T-helper 17 cell (primary cell): ENCODE results near the gene SH2D4B. TPM values are rescaled to one million over a fixed set of nuclear protein-coding genes. Genes with fewer than 3 reads are reported as not detected.
"Not testable (repeated sequence)": the region's sequence is repeated elsewhere in the genome, so short reads cannot be mapped to it uniquely, and the experiment has no call there.

Experiments
- ATAC-seq: fragments of 150-1000 bp; cut with Tn5 transposase; 2 replicates; pipeline ENCODE4 v1.10.0; 2021; ENCODE audit warnings: mild to moderate bottlenecking, moderate library complexity
- DNase-seq, 3 donors: peaks; one replicate each; pipeline versions ENCODE4 v3.0.0 to v3.0.0-alpha.2; 2020 to 2021
- H3K9me3 ChIP-seq: one replicate; pipeline ENCODE4 v1.7.0; 2013; ENCODE audit warnings: low read length, mild to moderate bottlenecking; ENCODE audit not compliant: control insufficient read depth, poor library complexity, severe bottlenecking
- H3K27ac Mint-ChIP-seq: one replicate; pipeline ENCODE4 v1.8.0; 2022; ENCODE audit warnings: mild to moderate bottlenecking, moderate library complexity, mixed read lengths
- H3K27me3 Mint-ChIP-seq: one replicate; pipeline ENCODE4 v1.8.0; 2022; ENCODE audit warnings: mixed read lengths
- H3K36me3 Mint-ChIP-seq: one replicate; pipeline ENCODE4 v1.8.0; 2022; ENCODE audit warnings: low read depth, mixed read lengths
- H3K4me1 Mint-ChIP-seq: one replicate; pipeline ENCODE4 v1.8.0; 2022; ENCODE audit warnings: mild to moderate bottlenecking, mixed read lengths
- H3K4me3 Mint-ChIP-seq: one replicate; pipeline ENCODE4 v1.8.0; 2022; ENCODE audit warnings: mild to moderate bottlenecking, moderate library complexity, mixed read lengths
- total RNA-seq, 4 donors: library from RNA in 2 of 4; stranded (reverse) in 2 of 4; gene quantifications; one replicate each; pipeline ENCODE4 v1.2.3 and lab custom pipeline; 2022 to 2026

SH2D4B gene
- total RNA-seq, 2 donors from 2014 or later, result 0.18 to 0.30 TPM

- H3K9me3 ChIP-seq, result no peaks in the 10 kb centered on the region
- Mint-ChIP-seq H3K27me3 (no peaks in the 10 kb centered on the region), H3K36me3 (peaks cover 2% of the 10 kb centered on the region), H3K4me1 (peaks cover 44% of the 10 kb centered on the region), H3K27ac (peak overlapping the region; percentile 72), H3K4me3 (no peak overlapping the region)
- DNase-seq, result no peak
- ATAC-seq, result no peak
Measured at GRCh38 chr10:80524190-80524909, 13.4 kb upstream of the SH2D4B start.

GRCh38 chr10:80526218-80526617 lies 11.5 kb upstream of the SH2D4B start:
- Mint-ChIP-seq H3K4me1 (peaks cover 55% of the 10 kb centered on the region), H3K27me3 (no peaks in the 10 kb centered on the region), H3K4me3 (peak overlapping the region; percentile 75), H3K27ac (peak overlapping the region; percentile 92), H3K36me3 (no peaks in the 10 kb centered on the region)
- ATAC-seq (no peak), DNase-seq (no peak)
- H3K9me3 ChIP-seq, result no peaks in the 10 kb centered on the region

- Mint-ChIP-seq H3K36me3 (no peaks in the 10 kb centered on the region), H3K4me3 (peak overlapping the region; percentile 75), H3K27me3 (no peaks in the 10 kb centered on the region), H3K27ac (peak overlapping the region; percentile 92), H3K4me1 (peaks cover 58% of the 10 kb centered on the region)
- DNase-seq (no peak), ATAC-seq (no peak)
- H3K9me3 ChIP-seq, result no peaks in the 10 kb centered on the region
Measured at GRCh38 chr10:80526742-80527141, 11.0 kb upstream of the SH2D4B start.

GRCh38 chr10:80528185-80528700 lies 9.5 kb upstream of the SH2D4B start:
- Mint-ChIP-seq H3K4me3 (peak overlapping the region; percentile 53), H3K36me3 (no peaks in the 10 kb centered on the region), H3K4me1 (peaks cover 60% of the 10 kb centered on the region), H3K27ac (peak overlapping the region; percentile 93), H3K27me3 (no peaks in the 10 kb centered on the region)
- H3K9me3 ChIP-seq, result no peaks in the 10 kb centered on the region
- DNase-seq (no peak), ATAC-seq (no peak)

- H3K9me3 ChIP-seq, result no peaks in the 10 kb centered on the region
- ATAC-seq (no peak), DNase-seq (no peak)
- Mint-ChIP-seq H3K4me1 (peaks cover 58% of the 10 kb centered on the region), H3K36me3 (no peaks in the 10 kb centered on the region), H3K27ac (peak overlapping the region; percentile 93), H3K27me3 (no peaks in the 10 kb centered on the region), H3K4me3 (peak overlapping the region; percentile 73)
Measured at GRCh38 chr10:80528901-80529300, 8.8 kb upstream of the SH2D4B start.

GRCh38 chr10:80529604-80530003 lies 8.1 kb upstream of the SH2D4B start:
- Mint-ChIP-seq H3K27me3 (no peaks in the 10 kb centered on the region), H3K4me3 (peak overlapping the region; percentile 73), H3K4me1 (peaks cover 52% of the 10 kb centered on the region), H3K27ac (peak overlapping the region; percentile 93), H3K36me3 (no peaks in the 10 kb centered on the region)
- ATAC-seq (peak; percentile 85), DNase-seq (peak in 1 of 3 donors; percentile 25)
- H3K9me3 ChIP-seq, result no peaks in the 10 kb centered on the region

- H3K36me3 Mint-ChIP-seq, result no peaks in the 10 kb centered on the region
- peak overlapping the region; percentile 93 for H3K27ac Mint-ChIP-seq
- H3K4me1 Mint-ChIP-seq, result peaks cover 51% of the 10 kb centered on the region
Measured at GRCh38 chr10:80530251-80530650, 7.5 kb upstream of the SH2D4B start.

GRCh38 chr10:80530816-80531215 lies 6.9 kb upstream of the SH2D4B start:
- Mint-ChIP-seq H3K27me3 (no peaks in the 10 kb centered on the region), H3K4me3 (peak overlapping the region; percentile 73), H3K4me1 (peaks cover 49% of the 10 kb centered on the region), H3K27ac (peak overlapping the region; percentile 93), H3K36me3 (no peaks in the 10 kb centered on the region)
- ATAC-seq (no peak), DNase-seq (no peak)
- H3K9me3 ChIP-seq, result no peaks in the 10 kb centered on the region

More at GRCh38 chr10:80530251-80530650, 7.5 kb upstream of the SH2D4B start:
- no peaks in the 10 kb centered on the region for H3K27me3 Mint-ChIP-seq
- H3K4me3 Mint-ChIP-seq, result peak overlapping the region; percentile 5
- no peaks in the 10 kb centered on the region for H3K9me3 ChIP-seq
- ATAC-seq (peak; percentile 70), DNase-seq (peak in 1 of 3 donors; percentile 18)

GRCh38 chr10:80532571-80532970 lies 5.1 kb upstream of the SH2D4B start:
- H3K9me3 ChIP-seq, result no peaks in the 10 kb centered on the region
- no peak overlapping the region for H3K27ac Mint-ChIP-seq
- H3K4me3 Mint-ChIP-seq, result no peak overlapping the region
- no peak for ATAC-seq
- H3K36me3 Mint-ChIP-seq, result no peaks in the 10 kb centered on the region
- peaks cover 45% of the 10 kb centered on the region for H3K4me1 Mint-ChIP-seq
- H3K27me3 Mint-ChIP-seq, result no peaks in the 10 kb centered on the region
- no peak for DNase-seq

- H3K9me3 ChIP-seq, H3K4me3 Mint-ChIP-seq, H3K27ac Mint-ChIP-seq, ATAC-seq, H3K27me3 Mint-ChIP-seq, H3K36me3 Mint-ChIP-seq, DNase-seq: not testable (repeated sequence)
- H3K4me1 Mint-ChIP-seq, result peaks cover 34% of the 10 kb centered on the region
Measured at GRCh38 chr10:80534059-80534458, 3.6 kb upstream of the SH2D4B start.

- peaks cover 28% of the 10 kb centered on the region for H3K4me1 Mint-ChIP-seq
- not testable (repeated sequence) for H3K36me3 Mint-ChIP-seq, H3K9me3 ChIP-seq, H3K27me3 Mint-ChIP-seq, H3K4me3 Mint-ChIP-seq, DNase-seq, ATAC-seq, H3K27ac Mint-ChIP-seq
Measured at GRCh38 chr10:80534646-80535045, 3.1 kb upstream of the SH2D4B start.

- no peaks in the 10 kb centered on the region for H3K36me3 Mint-ChIP-seq
- H3K27me3 Mint-ChIP-seq, result no peaks in the 10 kb centered on the region
- peak overlapping the region; percentile 95 for H3K27ac Mint-ChIP-seq
- H3K4me1 Mint-ChIP-seq, result peaks cover 20% of the 10 kb centered on the region
- peak overlapping the region; percentile 94 for H3K4me3 Mint-ChIP-seq
- DNase-seq, result peak; percentile 59 to 61 (median 59)
- ATAC-seq, result peak; percentile 89
- H3K9me3 ChIP-seq, result no peaks in the 10 kb centered on the region
Measured at GRCh38 chr10:80535671-80536360, 1.9 kb upstream of the SH2D4B start.

GRCh38 chr10:80536361-80536835 lies 1.3 kb upstream of the SH2D4B start:
- Mint-ChIP-seq H3K4me1 (peaks cover 20% of the 10 kb centered on the region), H3K27ac (peak overlapping the region; percentile 95), H3K36me3 (no peaks in the 10 kb centered on the region), H3K27me3 (no peaks in the 10 kb centered on the region), H3K4me3 (peak overlapping the region; percentile 94)
- ATAC-seq (no peak), DNase-seq (no peak)
- no peaks in the 10 kb centered on the region for H3K9me3 ChIP-seq
